OCI-LY3 (cell line): ENCODE data around the gene FLYWCH2.

Experiments used
- H2AFZ ChIP-seq: fragments of 200-600, 300-600 bp; shearing (Covaris generic); 2 replicates; pipeline ENCODE4 v1.6.0; 2014; ENCODE audit warnings: antibody characterized with exemption, low read depth, low read length
- H3K27ac ChIP-seq: fragments of 200-600, 300-600 bp; sonication (generic); 2 replicates; pipeline ENCODE4 v1.5.1; 2014; ENCODE audit warnings: mild to moderate bottlenecking, low read length, moderate library complexity, mixed read lengths
- H3K27me3 ChIP-seq: fragments of 200-600, 300-600 bp; sonication (generic); 2 replicates; pipeline ENCODE4 v1.6.1; 2014; ENCODE audit warnings: low read depth, low read length, mixed read lengths
- H3K36me3 ChIP-seq: fragments of 200-600, 300-600 bp; sonication (generic); replicated peaks from 2 replicates; pipeline ENCODE3; 2014; ENCODE audit warnings: low read depth, low read length, mixed read lengths
- H3K4me1 ChIP-seq: fragments of 300-600, 200-600 bp; sonication (generic); 2 replicates; pipeline ENCODE4 v1.6.1; 2014; ENCODE audit warnings: low read length, mixed read lengths
- H3K4me2 ChIP-seq: fragments of 200-600, 300-600 bp; sonication (generic); 2 replicates; pipeline ENCODE4 v1.6.1; 2014; ENCODE audit warnings: low read length, mixed read lengths
- H3K4me3 ChIP-seq: fragments of 300-600, 200-600 bp; sonication (generic); 2 replicates; pipeline ENCODE4 v1.5.1; 2014; ENCODE audit warnings: antibody characterized with exemption, mild to moderate bottlenecking, low read length, moderate library complexity
- H3K79me2 ChIP-seq: fragments of 300-600, 200-600 bp; shearing (Covaris generic); 2 replicates; pipeline ENCODE4 v1.6.1; 2014; ENCODE audit warnings: mild to moderate bottlenecking, low read length, mixed read lengths
- H3K9ac ChIP-seq: fragments of 300-600, 200-600 bp; shearing (Covaris generic); 2 replicates; pipeline ENCODE4 v1.6.0; 2014; ENCODE audit warnings: mild to moderate bottlenecking, low read length, moderate library complexity
- H3K9me3 ChIP-seq: fragments of 200-600, 300-600 bp; shearing (Covaris generic); 2 replicates; pipeline ENCODE4 v1.6.1; 2014; ENCODE audit warnings: low read length, mixed read lengths; ENCODE audit not compliant: insufficient read depth
- H4K20me1 ChIP-seq: fragments of 200-600, 300-600 bp; sonication (generic); 2 replicates; pipeline ENCODE4 v1.6.1; 2016; ENCODE audit warnings: low read length, mixed read lengths; ENCODE audit not compliant: insufficient read depth
- CTCF ChIP-seq: fragments of 200-600, 300-600 bp; sonication (generic); IDR thresholded peaks from 2 replicates; pipeline ENCODE4 v1.5.1; 2014; ENCODE audit warnings: antibody characterized with exemption, low read length, low read depth
- EZH2phosphoT487 ChIP-seq: fragments of 200-600 bp; shearing (Covaris generic); IDR thresholded peaks from 2 replicates; pipeline ENCODE4 v1.6.1; 2018; ENCODE audit warnings: antibody characterized with exemption, mixed run types, low read depth

Gene FLYWCH2

GRCh38 chr16:2845116-2845515 lies 37.9 kb upstream of the FLYWCH2 start:
- no peak overlapping the region for H3K4me3 ChIP-seq
- H3K9me3 ChIP-seq: no peaks in the 10 kb centered on the region
- no peak overlapping the region for H3K4me2 ChIP-seq
- H3K27me3 ChIP-seq: no peaks in the 10 kb centered on the region; the same call in 1 of the 2 replicates
- TF ChIP-seq CTCF (no peak), EZH2phosphoT487 (no peak)
- no peak overlapping the region for H2AFZ ChIP-seq
- no peaks in the 10 kb centered on the region for H3K4me1 ChIP-seq
- no peaks in the 10 kb centered on the region for H4K20me1 ChIP-seq
- no peak overlapping the region for H3K27ac ChIP-seq
- H3K9ac ChIP-seq: no peak overlapping the region
- no peaks in the 10 kb centered on the region for H3K36me3 ChIP-seq
- H3K79me2 ChIP-seq: no peaks in the 10 kb centered on the region

GRCh38 chr16:2846511-2847310 lies 36.3 kb upstream of the FLYWCH2 start:
- TF ChIP-seq CTCF (no peak), EZH2phosphoT487 (no peak)
- Histone ChIP-seq H3K9ac (no peak overlapping the region), H3K27ac (no peak overlapping the region)

GRCh38 chr16:2848933-2849725 lies 33.9 kb upstream of the FLYWCH2 start:
- Histone ChIP-seq H4K20me1 (no peaks in the 10 kb centered on the region), H3K4me3 (no peak overlapping the region), H3K9me3 (0 out of 2 replicates have a peak, but pooled peaks cover under 1% of the 10 kb centered on the region), H3K27ac (no peak overlapping the region), H3K9ac (no peak overlapping the region), H3K4me2 (no peak overlapping the region), H3K27me3 (no peaks in the 10 kb centered on the region; the same call in 1 of the 2 replicates), H3K79me2 (no peaks in the 10 kb centered on the region), H2AFZ (no peak overlapping the region), H3K36me3 (no peaks in the 10 kb centered on the region), H3K4me1 (no peaks in the 10 kb centered on the region)
- TF ChIP-seq CTCF (no peak), EZH2phosphoT487 (no peak)

More at GRCh38 chr16:2846511-2847310, 36.3 kb upstream of the FLYWCH2 start:
- Histone ChIP-seq H3K4me2 (no peak overlapping the region), H2AFZ (no peak overlapping the region), H3K79me2 (no peaks in the 10 kb centered on the region), H3K36me3 (no peaks in the 10 kb centered on the region), H4K20me1 (no peaks in the 10 kb centered on the region), H3K4me3 (no peak overlapping the region), H3K9me3 (no peaks in the 10 kb centered on the region), H3K27me3 (no peaks in the 10 kb centered on the region; the same call in 1 of the 2 replicates), H3K4me1 (no peaks in the 10 kb centered on the region)
